H1 (cell line): ENCODE results near the gene EN1. TPM values are rescaled to one million over a fixed set of nuclear protein-coding genes. Genes with fewer than 3 reads are reported as not detected.

ENCODE experiments used
- CTCF ChIA-PET: fragments of 300-600 bp; sonication (Branson Sonifier 250); formaldehyde crosslinking; loops from one replicate; lab custom pipeline; 2021; ENCODE audit not compliant: partially characterized antibody; lab: Charles Lee
- POLR2A ChIA-PET: fragments of 300-600 bp; sonication (Branson Sonifier 250); formaldehyde crosslinking; loops from one replicate; lab custom pipeline; 2021; ENCODE audit warnings: inconsistent platforms; ENCODE audit not compliant: partially characterized antibody; lab: Charles Lee
- DNase-seq, 2 experiments: peaks; one replicate each; pipeline versions ENCODE4 v3.0.0 to v3.0.0-alpha.2; 2010 to 2022; ENCODE audit warnings: low spot score in 2 of 2, low read depth in 1 of 2, mixed read lengths in 1 of 2
- FAIRE-seq: peaks from 2 replicates; lab custom pipeline; 2011; peaks lifted over from hg19 to GRCh38; lab: Jason Lieb, UNC
- H2AFZ ChIP-seq: 2 replicates; pipeline ENCODE4 v1.8.1; 2012; ENCODE audit warnings: low read length, inconsistent platforms
- H2AK5ac ChIP-seq: 2 replicates; pipeline ENCODE4 v1.6.1; 2013; ENCODE audit warnings: low read depth, low read length
- H2BK120ac ChIP-seq: replicated peaks from 2 replicates; pipeline ENCODE3; 2013; ENCODE audit warnings: low read depth, low read length, inconsistent platforms
- H2BK12ac ChIP-seq: 2 replicates; pipeline ENCODE4 v1.6.1; 2013; ENCODE audit warnings: low read depth, low read length
- H2BK15ac ChIP-seq: 2 replicates; pipeline ENCODE4 v1.6.1; 2013; ENCODE audit warnings: low read length
- H2BK20ac ChIP-seq: 2 replicates; pipeline ENCODE4 v1.6.1; 2013; ENCODE audit warnings: low read length
- H2BK5ac ChIP-seq: 2 replicates; pipeline ENCODE4 v1.6.1; 2013; ENCODE audit warnings: low read depth, low read length
- H3K14ac ChIP-seq: 2 replicates; pipeline ENCODE4 v1.6.1; 2013; ENCODE audit warnings: inconsistent platforms; ENCODE audit not compliant: insufficient read length
- H3K18ac ChIP-seq: 2 replicates; pipeline ENCODE4 v1.6.1; 2013; ENCODE audit warnings: low read length; ENCODE audit errors: extremely low read depth
- H3K23ac ChIP-seq: 2 replicates; pipeline ENCODE4 v1.6.1; 2013; ENCODE audit warnings: inconsistent platforms; ENCODE audit not compliant: insufficient read length
- H3K23me2 ChIP-seq: 2 replicates; pipeline ENCODE4 v1.6.1; 2013; ENCODE audit warnings: low read depth, low read length
- H3K27ac ChIP-seq: 2 replicates; pipeline ENCODE4 v1.6.1; 2011; ENCODE audit warnings: low read depth, low read length, inconsistent platforms
- H3K27me3 ChIP-seq, 4 experiments: replicated peaks in 1 of 4; 1 replicate in 1 of 4; 2 replicates in 3 of 4; pipeline versions ENCODE4 v1.6.1 to v1.8.1; 2011 to 2013; ENCODE audit warnings: low read length in 3 of 4, mild to moderate bottlenecking in 3 of 4, inconsistent platforms in 2 of 4, mixed read lengths in 2 of 4, moderate library complexity in 1 of 4; ENCODE audit not compliant: control insufficient read depth in 3 of 4, insufficient read depth in 3 of 4; ENCODE audit errors: extremely low read depth in 1 of 4
- H3K36me3 ChIP-seq, 4 experiments: 2 replicates each; pipeline versions ENCODE4 v1.6.1 to v1.8.1; 2011 to 2013; ENCODE audit warnings: mild to moderate bottlenecking in 4 of 4, low read length in 3 of 4, moderate library complexity in 2 of 4, control low read depth in 1 of 4, inconsistent platforms in 1 of 4; ENCODE audit not compliant: insufficient read depth in 4 of 4, control insufficient read depth in 2 of 4
- H3K4ac ChIP-seq: replicated peaks from 2 replicates; pipeline ENCODE3; 2013; ENCODE audit warnings: low read length, low read depth, mixed read lengths, inconsistent platforms; ENCODE audit not compliant: insufficient read length
- H3K4me1 ChIP-seq, 4 experiments: replicated peaks in 1 of 4; 1 replicate in 1 of 4; 2 replicates in 3 of 4; pipeline versions ENCODE4 v1.6.1 to v1.8.1; 2011 to 2013; ENCODE audit warnings: low read length in 3 of 4, inconsistent platforms in 2 of 4, mixed read lengths in 1 of 4; ENCODE audit not compliant: insufficient read depth in 4 of 4, control insufficient read depth in 3 of 4
- H3K4me2 ChIP-seq, 2 experiments: 2 replicates each; pipeline versions ENCODE4 v1.6.1 to v1.8.1; 2011 to 2013; ENCODE audit warnings: low read depth in 2 of 2, low read length in 2 of 2, control low read depth in 1 of 2, inconsistent platforms in 1 of 2, mild to moderate bottlenecking in 1 of 2; ENCODE audit not compliant: insufficient read depth in 1 of 2
- H3K4me3 ChIP-seq, 4 experiments: fragments of 200-600, 300-600 bp in 1 of 4; sonication (generic), shearing (Covaris generic), sonication (Bioruptor Twin) in 1 of 4; 2 replicates each; pipeline versions ENCODE4 v1.5.1 to v1.8.1; 2011 to 2016; ENCODE audit warnings: low read length in 4 of 4, low read depth in 3 of 4, control low read depth in 2 of 4, inconsistent platforms in 2 of 4, mild to moderate bottlenecking in 2 of 4, mixed read lengths in 1 of 4, moderate library complexity in 1 of 4; ENCODE audit not compliant: insufficient read depth in 2 of 4; ENCODE audit errors: extremely low read depth in 1 of 4
- H3K56ac ChIP-seq: replicated peaks from 2 replicates; pipeline ENCODE3; 2013; ENCODE audit warnings: low read depth, mild to moderate bottlenecking, mixed read lengths, low read length, inconsistent platforms; ENCODE audit not compliant: insufficient read length
- H3K79me1 ChIP-seq: 2 replicates; pipeline ENCODE4 v1.6.1; 2013; ENCODE audit warnings: low read depth, low read length, control low read depth
- H3K79me2 ChIP-seq, 2 experiments: 2 replicates each; pipeline versions ENCODE4 v1.6.1 to v1.8.1; 2012 to 2013; ENCODE audit warnings: low read length in 2 of 2, mild to moderate bottlenecking in 2 of 2, inconsistent platforms in 1 of 2; ENCODE audit not compliant: insufficient read depth in 2 of 2, control insufficient read depth in 1 of 2
- H3K9ac ChIP-seq, 4 experiments: replicated peaks in 1 of 4; 1 replicate in 1 of 4; 2 replicates in 3 of 4; pipeline versions ENCODE4 v1.6.1 to v1.8.1; 2011 to 2013; ENCODE audit warnings: low read depth in 3 of 4, low read length in 3 of 4, control low read depth in 2 of 4, mild to moderate bottlenecking in 2 of 4, moderate library complexity in 2 of 4, inconsistent platforms in 1 of 4; ENCODE audit errors: extremely low read depth in 1 of 4
- H3K9me3 ChIP-seq, 2 experiments: 2 replicates each; pipeline versions ENCODE4 v1.6.1 to v1.8.1; 2012 to 2013; ENCODE audit warnings: mild to moderate bottlenecking in 2 of 2, moderate library complexity in 2 of 2, control low read depth in 1 of 2, inconsistent platforms in 1 of 2, low read depth in 1 of 2, low read length in 1 of 2, mixed read lengths in 1 of 2; ENCODE audit not compliant: insufficient read depth in 2 of 2
- H4K20me1 ChIP-seq, 2 experiments: replicated peaks in 1 of 2; 2 replicates each; pipeline versions ENCODE3 to v1.8.1; 2011 to 2013; ENCODE audit warnings: inconsistent platforms in 2 of 2, low read length in 2 of 2, mild to moderate bottlenecking in 1 of 2; ENCODE audit not compliant: insufficient read depth in 2 of 2, control insufficient read depth in 1 of 2
- H4K5ac ChIP-seq: 2 replicates; pipeline ENCODE4 v1.6.1; 2013; ENCODE audit warnings: low read length, low read depth, mixed read lengths, inconsistent platforms; ENCODE audit not compliant: insufficient read length
- H4K8ac ChIP-seq: 2 replicates; pipeline ENCODE4 v1.8.0; 2013; ENCODE audit warnings: mild to moderate bottlenecking, moderate library complexity, low read length, inconsistent platforms; ENCODE audit not compliant: insufficient read depth; ENCODE audit errors: extremely low read depth
- H4K91ac ChIP-seq: replicated peaks from 2 replicates; pipeline ENCODE3; 2013; ENCODE audit warnings: low read length, mixed read lengths, inconsistent platforms; ENCODE audit not compliant: insufficient read length
- EZH2 ChIP-seq: fragments of 200-600 bp; sonication (generic); IDR thresholded peaks from 2 replicates; pipeline ENCODE4 v1.7.1; 2012; ENCODE audit warnings: low read depth, mild to moderate bottlenecking, moderate library complexity, low read length, inconsistent platforms; ENCODE audit not compliant: severe bottlenecking
- GABPA ChIP-seq: IDR thresholded peaks from 2 replicates; pipeline ENCODE4 v1.6.1; 2011; ENCODE audit warnings: mild to moderate bottlenecking, low read length, moderate library complexity, borderline replicate concordance; ENCODE audit not compliant: insufficient read depth
- JUN ChIP-seq: IDR thresholded peaks from 2 replicates; pipeline ENCODE4 v1.6.1; 2011; ENCODE audit warnings: low read depth, mild to moderate bottlenecking, improper control_type of control experiment, low read length
- KDM5A ChIP-seq: fragments of 200-600 bp; IDR thresholded peaks from 2 replicates; pipeline ENCODE4 v1.7.1; 2012; ENCODE audit warnings: mild to moderate bottlenecking, low read length, inconsistent platforms, mixed read lengths
- MAFK ChIP-seq: IDR thresholded peaks from 2 replicates; pipeline ENCODE4 v1.6.1; 2012; ENCODE audit warnings: low read depth, mild to moderate bottlenecking, improper control_type of control experiment, low read length
- PHF8 ChIP-seq: fragments of 200-600 bp; sonication (generic); conservative IDR thresholded peaks from 2 replicates; pipeline ENCODE4 v1.7.1; 2012; ENCODE audit warnings: low read depth, mild to moderate bottlenecking, inconsistent platforms, low read length, moderate library complexity
- POLR2AphosphoS5 ChIP-seq: IDR thresholded peaks from 2 replicates; pipeline ENCODE4 v1.6.1; 2011; ENCODE audit warnings: low read depth, low read length
- POU5F1 ChIP-seq: IDR thresholded peaks from 2 replicates; pipeline ENCODE4 v1.6.1; 2011; ENCODE audit warnings: low read depth, mild to moderate bottlenecking, low read length, moderate library complexity
- RNF2 ChIP-seq: fragments of 200-900, 300-1000 bp; sonication (generic); IDR thresholded peaks from 2 replicates; pipeline ENCODE4 v1.7.1; 2016; ENCODE audit warnings: borderline replicate concordance, low read depth, mild to moderate bottlenecking, antibody characterized with exemption, low read length; ENCODE audit not compliant: poor library complexity, severe bottlenecking; ENCODE audit errors: missing control alignments
- SIRT6 ChIP-seq: IDR thresholded peaks from one replicate; pipeline ENCODE4 v1.7.1; 2012; ENCODE audit warnings: low read length, inconsistent platforms
- SUZ12 ChIP-seq: fragments of 200-600 bp; sonication (generic); IDR thresholded peaks from 2 replicates; pipeline ENCODE4 v1.6.1; 2012; ENCODE audit warnings: mild to moderate bottlenecking, inconsistent platforms, low read length, moderate library complexity, mixed read lengths
- WGBS, 2 experiments: shearing (Covaris generic) in 1 of 2; methylation state at CpG; one replicate each; pipeline versions ENCODE4 v1.1.6 to v1.1.7; 2013 to 2015; ENCODE audit warnings: low lambda C conversion rate in 2 of 2, mixed read lengths in 2 of 2, inconsistent platforms in 1 of 2, low coverage in 1 of 2, missing lambda C conversion rate in 1 of 2; ENCODE audit not compliant: insufficient replicate concordance in 2 of 2, insufficient coverage in 1 of 2, insufficient read length in 1 of 2; ENCODE audit errors: extremely low coverage in 1 of 2, missing lambda C conversion rate in 1 of 2; 5-methylcytosine and 5-hydroxymethylcytosine counted together
- polyA plus RNA-seq, 7 experiments: library from polyadenylated mRNA; depleted of rRNA in 3 of 7; stranded (reverse) in 5 of 7; unstranded in 2 of 7; fragments of >200 nt in 5 of 7; fragments of 200-250 nt in 2 of 7; gene quantifications; 1 replicate in 5 of 7; 2 replicates in 1 of 7; 4 replicates in 1 of 7; pipeline versions ENCODE4 v1.2.1 to v1.2.3, GENCODE V29; 2011 to 2013; ENCODE audit warnings: missing spikeins in 2 of 7, mixed read lengths in 2 of 7
- total RNA-seq: library from RNA; stranded (reverse); fragmentation: NEBNext Ultra II Directional; extraction: Animal tissue kit (Norgen Biotek cat#: 25700); gene quantifications from 2 replicates; pipeline ENCODE4 v1.2.1, GENCODE V29; 2021

EN1 gene
- total and polyA plus RNA-seq, 2 of the 8 experiments (the other 6 are each of a cell fraction or from before 2014, with no cell fraction given) = not detected

- Histone ChIP-seq H3K4ac (no peak overlapping the region), H3K14ac (no peak overlapping the region), H3K79me1 (no peaks in the 10 kb centered on the region), H2AFZ (peak overlapping the region; percentile 58; the same call in 1 of the 2 replicates), H4K8ac (no peak overlapping the region; the same call in 1 of the 2 replicates), H4K91ac (no peak overlapping the region), H3K4me1 (peaks cover 5 to 39% (median 24%) of the 10 kb centered on the region in 4 experiments), H3K36me3 (0 out of 8 replicates have a peak, but pooled peaks cover 0 to 9% (median 0%) of the 10 kb centered on the region in 4 experiments), H3K79me2 (no peaks in the 10 kb centered on the region), H3K27ac (no peak overlapping the region), H3K23ac (no peak overlapping the region), H2AK5ac (no peak overlapping the region), H3K56ac (no peak overlapping the region), H4K20me1 (peaks cover 13 to 16% of the 10 kb centered on the region in 2 experiments), H2BK20ac (no peak overlapping the region), H2BK120ac (no peak overlapping the region), H3K9ac (no peak overlapping the region), H3K18ac (peak overlapping the region; percentile 42; the same call in 1 of the 2 replicates), H2BK5ac (no peak overlapping the region), H3K23me2 (peaks cover 18% of the 10 kb centered on the region; the same call in 1 of the 2 replicates), H3K27me3 (peaks cover 97 to 100% (median 99%) of the 10 kb centered on the region in 4 experiments), H4K5ac (no peak overlapping the region), H3K4me3 (peak overlapping the region; percentile 32 to 63 (median 44)), H2BK12ac (0 out of 2 replicates have a peak overlapping the region, but pooled peaks have one; percentile 68), H3K4me2 (peak overlapping the region; percentile 88 to 93), H2BK15ac (no peak overlapping the region; the same call in 1 of the 2 replicates), H3K9me3 (no peaks in the 10 kb centered on the region; a peak in 1 of 4 replicates)
- ChIA-PET CTCF (interaction anchor here (3.5 to 4.5 kb wide), 2 partner anchors 9 to 13 kb away, joined by 13 to 15 read pairs; no protein-coding TSS in a partner anchor), POLR2A (interaction anchor here (1.0 to 1.2 kb wide), 2 partner anchors 9 to 15 kb away, joined by 3 to 4 read pairs; no protein-coding TSS in a partner anchor)
- 1% methylated on average over 51 of the region's 53 CpGs; no CpG with 5 or more reads in 1 of the 2 experiments for WGBS, 2 experiments
- DNase-seq (no peak), FAIRE-seq (no peak)
- TF ChIP-seq JUN (no peak), GABPA (peak; percentile 21; the same call in 1 of the 2 replicates), EZH2 (peak; percentile 83), RNF2 (peak; percentile 69), PHF8 (no peak), MAFK (no peak), POLR2AphosphoS5 (no peak), KDM5A (no peak), POU5F1 (no peak), SUZ12 (peak; percentile 94), SIRT6 (no peak)
These were observed 11.6 kb downstream of the EN1 start for GRCh38 chr2:118835746-118836410.
